K562 (cell line): Measurements from ENCODE around the gene SLPI.

Experiments used
- CEBPG ChIP-seq, 3 experiments: fragments of 200-800 bp in 1 of 3; sonication (Bioruptor generic) in 1 of 3; sonication (generic) in 1 of 3; formaldehyde crosslinking in 1 of 3; IDR thresholded peaks in 2 of 3; conservative IDR thresholded peaks in 1 of 3; 2 replicates each; pipeline versions ENCODE4 v1.6.1 to v1.8.0; 2016 to 2022; ENCODE audit warnings: missing compliant biosample characterization in 2 of 3, missing genetic modification characterization in 2 of 3, mild to moderate bottlenecking in 1 of 3, missing genetic modification reagents in 1 of 3
- CHD2 ChIP-seq: IDR thresholded peaks from 2 replicates; pipeline ENCODE4 v1.6.1; 2011; ENCODE audit warnings: low read depth, low read length
- HDAC6 ChIP-seq: IDR thresholded peaks from 2 replicates; pipeline ENCODE4 v1.6.1; 2012; ENCODE audit warnings: low read depth, mild to moderate bottlenecking, control low read depth, inconsistent platforms, low read length, moderate library complexity
- HIVEP1 ChIP-seq: fragments of 250-450 bp; sonication (Bioruptor Pico); IDR thresholded peaks from 2 replicates; pipeline ENCODE4 v1.4.0; 2020; ENCODE audit warnings: mild to moderate bottlenecking
- MYC ChIP-seq, 2 experiments: fragments of 250-450 bp in 1 of 2; sonication (Bioruptor Pico) in 1 of 2; IDR thresholded peaks; 2 replicates each; pipeline versions ENCODE4 v1.5.1 to v1.6.1; 2012 to 2021; ENCODE audit warnings: low read depth in 2 of 2, borderline replicate concordance in 1 of 2, improper control_type of control experiment in 1 of 2, low read length in 1 of 2, mild to moderate bottlenecking in 1 of 2, moderate library complexity in 1 of 2
- PHF8 ChIP-seq: fragments of 200-600 bp; sonication (generic); IDR thresholded peaks from 2 replicates; pipeline ENCODE4 v1.6.1; 2012; ENCODE audit warnings: mixed run types, mild to moderate bottlenecking, inconsistent platforms, low read length, moderate library complexity, borderline replicate concordance
- POLR2A ChIP-seq: fragments of 450-650 bp; conservative IDR thresholded peaks from 2 replicates; pipeline ENCODE4 v1.6.1; 2016
- SAFB2 ChIP-seq: fragments of 200-400 bp; formaldehyde crosslinking; IDR thresholded peaks from 2 replicates; pipeline ENCODE4 v1.6.1; 2018; ENCODE audit warnings: borderline replicate concordance, low read length, low read depth, moderate library complexity; ENCODE audit not compliant: severe bottlenecking
- SNRNP70 ChIP-seq: fragments of 200-400 bp; formaldehyde crosslinking; optimal IDR thresholded peaks from 2 replicates; pipeline ENCODE3; 2017; ENCODE audit warnings: low read depth, low read length
- TAF1 ChIP-seq: IDR thresholded peaks from 2 replicates; pipeline ENCODE4 v1.6.1; 2011; ENCODE audit warnings: mild to moderate bottlenecking, low read length, moderate library complexity; ENCODE audit not compliant: insufficient read depth, control insufficient read depth, severe bottlenecking; ENCODE audit errors: extremely low read depth
- TRIM28 ChIP-seq: fragments of 450-650 bp; IDR thresholded peaks from 2 replicates; pipeline ENCODE4 v1.6.1; 2017
- TF ChIP-seq, protein P1 (sequence below): sonication (generic); formaldehyde crosslinking; IDR thresholded peaks from 2 replicates; pipeline ENCODE4 v1.8.1; 2023; ENCODE audit warnings: mild to moderate bottlenecking, missing genetic modification reagents, moderate library complexity
- TF ChIP-seq, protein P2 (sequence below), 3 experiments: IDR thresholded peaks in 2 of 3; conservative IDR thresholded peaks in 1 of 3; 2 replicates each; pipeline ENCODE4 v1.5.1; 2011 to 2012; ENCODE audit warnings: low read length in 3 of 3, mild to moderate bottlenecking in 3 of 3, control low read depth in 2 of 3, improper control_type of control experiment in 1 of 3, inconsistent platforms in 1 of 3, low read depth in 1 of 3, mixed read lengths in 1 of 3, moderate library complexity in 1 of 3; ENCODE audit not compliant: insufficient read depth in 2 of 3
- TF ChIP-seq, protein P3 (sequence below): sonication (generic); formaldehyde crosslinking; IDR thresholded peaks from 2 replicates; pipeline ENCODE4 v1.8.0; 2023; ENCODE audit warnings: mild to moderate bottlenecking, missing genetic modification reagents

DNA sequence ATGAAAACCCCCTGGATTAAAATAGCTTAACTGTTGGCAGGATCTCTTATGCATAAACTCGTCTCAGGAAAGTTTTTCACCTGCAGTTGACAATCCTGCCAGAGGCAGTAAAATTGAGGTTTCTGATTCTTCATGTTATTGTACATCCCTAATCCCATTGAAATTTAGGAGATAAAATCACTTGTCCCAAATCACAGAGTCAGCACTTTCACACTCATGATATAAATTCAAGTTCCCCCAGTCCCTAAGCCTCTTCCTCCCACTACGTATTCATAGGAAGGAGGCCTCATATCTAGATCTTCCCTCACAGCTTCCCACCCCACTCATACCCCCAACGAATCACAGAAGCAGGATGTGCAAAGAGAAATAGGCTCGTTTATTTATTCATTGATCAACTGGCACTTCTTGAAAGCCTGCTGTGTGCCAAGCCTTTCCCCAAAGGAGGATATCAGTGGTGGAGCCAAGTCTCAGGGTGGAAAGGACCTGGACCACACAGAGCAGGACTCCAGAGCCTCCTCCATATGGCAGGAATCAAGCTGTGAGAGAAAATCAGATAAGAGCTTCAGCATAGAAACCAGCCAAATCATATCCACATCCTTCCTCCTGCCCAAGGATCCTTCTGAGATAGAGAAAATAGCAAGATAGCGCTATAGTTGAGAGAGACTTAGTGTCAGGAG is 2.3 kb downstream of the SLPI start:
- TF ChIP-seq, protein P1, sequence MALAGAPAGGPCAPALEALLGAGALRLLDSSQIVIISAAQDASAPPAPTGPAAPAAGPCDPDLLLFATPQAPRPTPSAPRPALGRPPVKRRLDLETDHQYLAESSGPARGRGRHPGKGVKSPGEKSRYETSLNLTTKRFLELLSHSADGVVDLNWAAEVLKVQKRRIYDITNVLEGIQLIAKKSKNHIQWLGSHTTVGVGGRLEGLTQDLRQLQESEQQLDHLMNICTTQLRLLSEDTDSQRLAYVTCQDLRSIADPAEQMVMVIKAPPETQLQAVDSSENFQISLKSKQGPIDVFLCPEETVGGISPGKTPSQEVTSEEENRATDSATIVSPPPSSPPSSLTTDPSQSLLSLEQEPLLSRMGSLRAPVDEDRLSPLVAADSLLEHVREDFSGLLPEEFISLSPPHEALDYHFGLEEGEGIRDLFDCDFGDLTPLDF, result no peak
- TF ChIP-seq POLR2A (no peak), PHF8 (no peak), TRIM28 (no peak), TAF1 (no peak), CEBPG (CRISPR knock-in tag; IDR thresholded peaks at IDR 0.05) (no peak), CEBPG (tag; conservative IDR thresholded peaks at IDR 0.05 in 1 of 2, IDR thresholded peaks at IDR 0.05 in 1 of 2) (no peak), HDAC6 (no peak), HIVEP1 (no peak), MYC (IDR thresholded peaks at IDR 0.05; ENCODE audit: low read depth, low read length) (no peak), MYC (CRISPR knock-in tag; IDR thresholded peaks at IDR 0.05; ENCODE audit: borderline replicate concordance, low read depth) (no peak), SAFB2 (no peak), CHD2 (no peak), SNRNP70 (no peak)
- TF ChIP-seq, protein P2, sequence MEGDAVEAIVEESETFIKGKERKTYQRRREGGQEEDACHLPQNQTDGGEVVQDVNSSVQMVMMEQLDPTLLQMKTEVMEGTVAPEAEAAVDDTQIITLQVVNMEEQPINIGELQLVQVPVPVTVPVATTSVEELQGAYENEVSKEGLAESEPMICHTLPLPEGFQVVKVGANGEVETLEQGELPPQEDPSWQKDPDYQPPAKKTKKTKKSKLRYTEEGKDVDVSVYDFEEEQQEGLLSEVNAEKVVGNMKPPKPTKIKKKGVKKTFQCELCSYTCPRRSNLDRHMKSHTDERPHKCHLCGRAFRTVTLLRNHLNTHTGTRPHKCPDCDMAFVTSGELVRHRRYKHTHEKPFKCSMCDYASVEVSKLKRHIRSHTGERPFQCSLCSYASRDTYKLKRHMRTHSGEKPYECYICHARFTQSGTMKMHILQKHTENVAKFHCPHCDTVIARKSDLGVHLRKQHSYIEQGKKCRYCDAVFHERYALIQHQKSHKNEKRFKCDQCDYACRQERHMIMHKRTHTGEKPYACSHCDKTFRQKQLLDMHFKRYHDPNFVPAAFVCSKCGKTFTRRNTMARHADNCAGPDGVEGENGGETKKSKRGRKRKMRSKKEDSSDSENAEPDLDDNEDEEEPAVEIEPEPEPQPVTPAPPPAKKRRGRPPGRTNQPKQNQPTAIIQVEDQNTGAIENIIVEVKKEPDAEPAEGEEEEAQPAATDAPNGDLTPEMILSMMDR (IDR thresholded peaks at IDR 0.05 in 2 of 3, conservative IDR thresholded peaks at IDR 0.05 in 1 of 3; ENCODE audit: insufficient read depth in 2 of 3, low read depth in 1 of 3, low read length in 3 of 3), result no peak
- TF ChIP-seq, protein P3, sequence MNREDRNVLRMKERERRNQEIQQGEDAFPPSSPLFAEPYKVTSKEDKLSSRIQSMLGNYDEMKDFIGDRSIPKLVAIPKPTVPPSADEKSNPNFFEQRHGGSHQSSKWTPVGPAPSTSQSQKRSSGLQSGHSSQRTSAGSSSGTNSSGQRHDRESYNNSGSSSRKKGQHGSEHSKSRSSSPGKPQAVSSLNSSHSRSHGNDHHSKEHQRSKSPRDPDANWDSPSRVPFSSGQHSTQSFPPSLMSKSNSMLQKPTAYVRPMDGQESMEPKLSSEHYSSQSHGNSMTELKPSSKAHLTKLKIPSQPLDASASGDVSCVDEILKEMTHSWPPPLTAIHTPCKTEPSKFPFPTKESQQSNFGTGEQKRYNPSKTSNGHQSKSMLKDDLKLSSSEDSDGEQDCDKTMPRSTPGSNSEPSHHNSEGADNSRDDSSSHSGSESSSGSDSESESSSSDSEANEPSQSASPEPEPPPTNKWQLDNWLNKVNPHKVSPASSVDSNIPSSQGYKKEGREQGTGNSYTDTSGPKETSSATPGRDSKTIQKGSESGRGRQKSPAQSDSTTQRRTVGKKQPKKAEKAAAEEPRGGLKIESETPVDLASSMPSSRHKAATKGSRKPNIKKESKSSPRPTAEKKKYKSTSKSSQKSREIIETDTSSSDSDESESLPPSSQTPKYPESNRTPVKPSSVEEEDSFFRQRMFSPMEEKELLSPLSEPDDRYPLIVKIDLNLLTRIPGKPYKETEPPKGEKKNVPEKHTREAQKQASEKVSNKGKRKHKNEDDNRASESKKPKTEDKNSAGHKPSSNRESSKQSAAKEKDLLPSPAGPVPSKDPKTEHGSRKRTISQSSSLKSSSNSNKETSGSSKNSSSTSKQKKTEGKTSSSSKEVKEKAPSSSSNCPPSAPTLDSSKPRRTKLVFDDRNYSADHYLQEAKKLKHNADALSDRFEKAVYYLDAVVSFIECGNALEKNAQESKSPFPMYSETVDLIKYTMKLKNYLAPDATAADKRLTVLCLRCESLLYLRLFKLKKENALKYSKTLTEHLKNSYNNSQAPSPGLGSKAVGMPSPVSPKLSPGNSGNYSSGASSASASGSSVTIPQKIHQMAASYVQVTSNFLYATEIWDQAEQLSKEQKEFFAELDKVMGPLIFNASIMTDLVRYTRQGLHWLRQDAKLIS (CRISPR knock-in tag), result no peak
